ENCODE measurements around the gene GJB5.

- TF ChIP-seq NEUROD1 (IDR thresholded peaks at IDR 0.05; ENCODE audit: borderline replicate concordance, low read depth, low read length, partially characterized antibody) (no peak), HNRNPLL (IDR thresholded peaks at IDR 0.05; ENCODE audit: low read depth, low read length, poor library complexity, severe bottlenecking) (no peak), YY1 (IDR thresholded peaks at IDR 0.05; ENCODE audit: borderline replicate concordance in 1 of 3, control insufficient read depth in 1 of 3, extremely low read depth in 1 of 3, insufficient read depth in 3 of 3, insufficient read length in 1 of 3, insufficient replicate concordance in 2 of 3, low read depth in 1 of 3, low read length in 2 of 3) (no peak), FOXP1 (CRISPR knock-in tag; IDR thresholded peaks at IDR 0.05) (no peak), ARNT (IDR thresholded peaks at IDR 0.05) (no peak), POLR2A (conservative IDR thresholded peaks at IDR 0.05) (no peak), TCF7L2 (IDR thresholded peaks at IDR 0.05; ENCODE audit: low read depth, low read length) (no peak), GABPA (tag; conservative IDR thresholded peaks at IDR 0.05; ENCODE audit: low read depth) (no peak), JUN (IDR thresholded peaks at IDR 0.05; ENCODE audit: borderline replicate concordance, low read depth, low read length) (no peak), JUN (CRISPR knock-in tag; IDR thresholded peaks at IDR 0.05; ENCODE audit: borderline replicate concordance) (no peak), FOXA1 (IDR thresholded peaks at IDR 0.05; ENCODE audit: borderline replicate concordance) (no peak), SMC3 (conservative IDR thresholded peaks at IDR 0.05; ENCODE audit: insufficient read depth, low read depth, low read length) (no peak)
Measured at GRCh38 chr1:34705077-34705476, 49.8 kb upstream of the GJB5 start.

Measured in K562 (cell line).